OCI-LY7 (cell line): Measurements from ENCODE around the gene ZEB1.

Experiments used
- CTCF ChIP-seq: fragments of 200-600 bp; sonication (generic); conservative IDR thresholded peaks from 2 replicates; pipeline ENCODE4 v1.5.1; 2014; ENCODE audit warnings: mild to moderate bottlenecking, antibody characterized with exemption, low read length, moderate library complexity, mixed read lengths
- EZH2phosphoT487 ChIP-seq: fragments of 200-600 bp; sonication (generic); IDR thresholded peaks from 2 replicates; pipeline ENCODE4 v1.6.1; 2018; ENCODE audit warnings: low read depth, borderline replicate concordance, mild to moderate bottlenecking, mixed run types, antibody characterized with exemption, low read length, moderate library complexity, mixed read lengths

- TF ChIP-seq CTCF (no peak), EZH2phosphoT487 (no peak)
These were observed 158.6 kb downstream of the ZEB1 start for GRCh38 chr10:31477584-31477983.
